Keratinocyte (primary cell): Measurements from ENCODE around the gene MRPL41. TPM values are rescaled to one million over a fixed set of nuclear protein-coding genes. Genes with fewer than 3 reads are reported as not detected.

Source experiments
- DNase-seq: peaks from one replicate; pipeline ENCODE4 v3.0.0-alpha.2; 2011; ENCODE audit warnings: low read depth, missing footprints, low spot score
- FAIRE-seq: peaks from 2 replicates; lab custom pipeline; 2011; peaks lifted over from hg19 to GRCh38; lab: Jason Lieb, UNC
- H2AFZ ChIP-seq: 2 replicates; pipeline ENCODE4 v1.6.0; 2012; ENCODE audit warnings: low read length, control low read depth, inconsistent platforms; ENCODE audit not compliant: control insufficient read depth
- H3K27ac ChIP-seq: 2 replicates; pipeline ENCODE4 v1.5.1; 2011; ENCODE audit warnings: low read length; ENCODE audit not compliant: control insufficient read depth, insufficient read depth
- H3K27me3 ChIP-seq: 3 replicates; pipeline ENCODE4 v1.6.0; 2011; ENCODE audit warnings: low read length; ENCODE audit not compliant: control insufficient read depth, insufficient read depth; ENCODE audit errors: extremely low read depth
- H3K36me3 ChIP-seq, 2 experiments: 2 replicates in 1 of 2; 3 replicates in 1 of 2; pipeline ENCODE4 v1.5.1; 2011; ENCODE audit warnings: low read length in 2 of 2, mild to moderate bottlenecking in 1 of 2; ENCODE audit not compliant: control insufficient read depth in 2 of 2, insufficient read depth in 2 of 2; ENCODE audit errors: extremely low read depth in 1 of 2
- H3K4me1 ChIP-seq: 3 replicates; pipeline ENCODE4 v1.5.1; 2011; ENCODE audit warnings: low read length; ENCODE audit not compliant: control insufficient read depth, insufficient read depth; ENCODE audit errors: extremely low read depth
- H3K4me2 ChIP-seq: 3 replicates; pipeline ENCODE4 v1.6.0; 2011; ENCODE audit warnings: low read depth, low read length; ENCODE audit not compliant: control insufficient read depth, insufficient read depth; ENCODE audit errors: extremely low read depth
- H3K4me3 ChIP-seq, 3 experiments: fragments of 200-600 bp in 1 of 3; sonication (generic) in 1 of 3; 2 replicates in 2 of 3; 3 replicates in 1 of 3; pipeline ENCODE4 v1.5.1; 2011 to 2016; ENCODE audit warnings: low read length in 3 of 3, mild to moderate bottlenecking in 3 of 3, control low read depth in 2 of 3, inconsistent platforms in 1 of 3, low read depth in 1 of 3, mixed read lengths in 1 of 3, mixed run types in 1 of 3, moderate library complexity in 1 of 3; ENCODE audit not compliant: control insufficient read depth in 2 of 3, insufficient read depth in 2 of 3; ENCODE audit errors: extremely low read depth in 1 of 3
- H3K79me2 ChIP-seq: 2 replicates; pipeline ENCODE4 v1.6.0; 2012; ENCODE audit warnings: low read length; ENCODE audit not compliant: control insufficient read depth, insufficient read depth
- H3K9ac ChIP-seq: 3 replicates; pipeline ENCODE4 v1.6.0; 2011; ENCODE audit warnings: low read length; ENCODE audit not compliant: control insufficient read depth, insufficient read depth; ENCODE audit errors: extremely low read depth
- H3K9me1 ChIP-seq: 3 replicates; pipeline ENCODE4 v1.6.0; 2011; ENCODE audit warnings: low read length; ENCODE audit not compliant: control insufficient read depth, insufficient read depth; ENCODE audit errors: extremely low read depth
- H3K9me3 ChIP-seq: 2 replicates; pipeline ENCODE4 v1.5.1; 2012; ENCODE audit warnings: low read depth, low read length; ENCODE audit not compliant: control insufficient read depth
- H4K20me1 ChIP-seq: 3 replicates; pipeline ENCODE4 v1.6.0; 2011; ENCODE audit warnings: low read length; ENCODE audit not compliant: control insufficient read depth, insufficient read depth; ENCODE audit errors: extremely low read depth
- EZH2 ChIP-seq: IDR thresholded peaks from one replicate; pipeline ENCODE4 v1.6.1; 2012; ENCODE audit warnings: inconsistent platforms, mild to moderate bottlenecking, low read length, moderate library complexity
- dilution Hi-C: fragments of 300-500 bp; cut with MboI; formaldehyde crosslinking; loops from one replicate; pipeline ENCODE4 v1.7.0; 2020; ENCODE audit warnings: low sequenced_read_pairs; ENCODE audit not compliant: extremely low pct_ligation_motif_present
- polyA plus RNA-seq, 5 experiments: library from polyadenylated mRNA; depleted of rRNA in 3 of 5; stranded (reverse) in 3 of 5; stranded (forward) in 1 of 5; unstranded in 1 of 5; fragments of >200 nt; gene quantifications; 1 replicate in 1 of 5; 2 replicates in 3 of 5; 3 replicates in 1 of 5; pipeline versions ENCODE4 v1.2.1 to v1.2.3, GENCODE V29; 2011 to 2012; ENCODE audit warnings: missing spikeins in 2 of 5, low read depth in 1 of 5, low replicate concordance in 1 of 5
- TF ChIP-seq, protein P1 (sequence below), 3 experiments: IDR thresholded peaks in 1 of 3; conservative IDR thresholded peaks in 1 of 3; optimal IDR thresholded peaks in 1 of 3; 2 replicates in 2 of 3; 3 replicates in 1 of 3; pipeline versions ENCODE3 to v1.5.1; 2011; ENCODE audit warnings: low read length in 3 of 3, mild to moderate bottlenecking in 3 of 3, moderate library complexity in 2 of 3, control low read depth in 1 of 3, inconsistent platforms in 1 of 3; ENCODE audit not compliant: insufficient read depth in 2 of 3; ENCODE audit errors: extremely low read depth in 1 of 3

MRPL41 gene
- polyA plus RNA-seq, 1 donor (not counting 4 experiments of a cell fraction or from before 2014, with no cell fraction given), result 18.1 TPM

DNA sequence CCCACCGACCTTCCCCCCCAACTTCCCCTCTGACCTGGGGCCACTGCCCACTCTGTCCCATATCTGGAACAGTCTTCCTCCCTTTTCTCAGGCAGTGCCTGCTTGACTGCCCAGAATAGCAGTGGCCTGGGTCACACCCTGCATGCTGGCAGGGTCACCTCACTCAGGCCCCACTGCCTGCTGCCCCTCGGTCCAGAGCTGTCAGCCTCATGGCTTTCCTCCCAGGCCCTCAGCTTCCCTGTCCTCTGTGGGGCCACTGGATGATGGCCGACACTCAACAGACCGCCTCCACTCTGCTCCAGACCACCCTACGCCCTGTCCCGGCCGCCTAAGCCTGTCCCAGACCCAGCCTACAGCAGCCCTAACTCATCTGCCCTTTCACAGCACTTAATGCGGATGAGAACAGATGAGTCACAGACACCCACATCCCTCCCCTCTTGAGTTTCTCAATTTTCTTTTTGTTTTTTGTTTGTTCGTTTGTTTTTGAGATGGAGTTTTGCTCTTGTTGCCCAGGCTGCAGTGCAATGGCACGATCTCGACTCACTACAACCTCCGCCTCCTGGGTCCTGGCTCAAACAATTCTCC, 7.4 kb upstream of the MRPL41 start:
- Histone ChIP-seq H2AFZ (no peak overlapping the region), H3K27me3 (no peaks in the 10 kb centered on the region), H3K9me1 (no peaks in the 10 kb centered on the region), H4K20me1 (no peaks in the 10 kb centered on the region), H3K36me3 (no peaks in the 10 kb centered on the region), H3K4me2 (no peak overlapping the region), H3K9me3 (no peaks in the 10 kb centered on the region), H3K79me2 (no peaks in the 10 kb centered on the region), H3K27ac (no peak overlapping the region), H3K9ac (no peak overlapping the region), H3K4me3 (no peak overlapping the region), H3K4me1 (no peaks in the 10 kb centered on the region)
- FAIRE-seq (no peak), DNase-seq (no peak)
- TF ChIP-seq, protein P1, sequence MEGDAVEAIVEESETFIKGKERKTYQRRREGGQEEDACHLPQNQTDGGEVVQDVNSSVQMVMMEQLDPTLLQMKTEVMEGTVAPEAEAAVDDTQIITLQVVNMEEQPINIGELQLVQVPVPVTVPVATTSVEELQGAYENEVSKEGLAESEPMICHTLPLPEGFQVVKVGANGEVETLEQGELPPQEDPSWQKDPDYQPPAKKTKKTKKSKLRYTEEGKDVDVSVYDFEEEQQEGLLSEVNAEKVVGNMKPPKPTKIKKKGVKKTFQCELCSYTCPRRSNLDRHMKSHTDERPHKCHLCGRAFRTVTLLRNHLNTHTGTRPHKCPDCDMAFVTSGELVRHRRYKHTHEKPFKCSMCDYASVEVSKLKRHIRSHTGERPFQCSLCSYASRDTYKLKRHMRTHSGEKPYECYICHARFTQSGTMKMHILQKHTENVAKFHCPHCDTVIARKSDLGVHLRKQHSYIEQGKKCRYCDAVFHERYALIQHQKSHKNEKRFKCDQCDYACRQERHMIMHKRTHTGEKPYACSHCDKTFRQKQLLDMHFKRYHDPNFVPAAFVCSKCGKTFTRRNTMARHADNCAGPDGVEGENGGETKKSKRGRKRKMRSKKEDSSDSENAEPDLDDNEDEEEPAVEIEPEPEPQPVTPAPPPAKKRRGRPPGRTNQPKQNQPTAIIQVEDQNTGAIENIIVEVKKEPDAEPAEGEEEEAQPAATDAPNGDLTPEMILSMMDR (optimal IDR thresholded peaks at IDR 0.05 in 1 of 3, IDR thresholded peaks at IDR 0.05 in 1 of 3, conservative IDR thresholded peaks at IDR 0.05 in 1 of 3; ENCODE audit: extremely low read depth in 1 of 3, insufficient read depth in 2 of 3, low read length in 3 of 3), result no peak
- TF ChIP-seq EZH2, result no peak
- dilution Hi-C loops, result no loop called here

DNA sequence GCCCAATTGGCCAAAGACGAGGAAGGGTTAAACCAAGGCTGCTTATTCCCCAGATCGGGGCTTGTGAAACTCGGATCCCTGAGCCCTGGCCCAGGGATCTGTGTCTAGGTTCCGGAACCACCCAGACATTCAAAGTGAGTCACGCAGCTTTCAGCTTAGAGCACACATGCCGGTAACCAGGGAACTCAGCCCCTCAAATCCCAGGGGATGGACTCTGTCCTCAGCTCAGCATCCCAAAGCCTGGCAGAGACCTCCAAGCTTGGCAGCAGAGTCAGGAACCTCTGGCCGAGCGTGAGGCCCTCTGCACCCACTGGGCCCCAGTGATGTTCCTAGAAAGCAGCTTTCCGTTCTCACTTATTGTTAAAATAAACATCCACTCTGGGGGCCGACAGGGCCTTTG, 6.6 kb upstream of the MRPL41 start:
- Histone ChIP-seq H3K79me2 (no peaks in the 10 kb centered on the region), H3K4me3 (no peak overlapping the region), H3K27ac (no peak overlapping the region), H3K4me2 (no peak overlapping the region), H2AFZ (no peak overlapping the region), H3K9ac (no peak overlapping the region), H3K27me3 (no peaks in the 10 kb centered on the region), H3K9me1 (no peaks in the 10 kb centered on the region), H3K36me3 (no peaks in the 10 kb centered on the region), H4K20me1 (no peaks in the 10 kb centered on the region), H3K9me3 (no peaks in the 10 kb centered on the region), H3K4me1 (no peaks in the 10 kb centered on the region)
- dilution Hi-C loops, result no loop called here
- no peak for FAIRE-seq
- TF ChIP-seq, protein P1 (optimal IDR thresholded peaks at IDR 0.05 in 1 of 3, IDR thresholded peaks at IDR 0.05 in 1 of 3, conservative IDR thresholded peaks at IDR 0.05 in 1 of 3; ENCODE audit: extremely low read depth in 1 of 3, insufficient read depth in 2 of 3, low read length in 3 of 3), result no peak
- no peak for TF ChIP-seq EZH2
- no peak for DNase-seq
